NT2/D1 (cell line): Measurements from ENCODE around the gene ENDOV.

Source experiments
- SUZ12 ChIP-seq: IDR thresholded peaks from 2 replicates; pipeline ENCODE4 v1.6.1; 2011; ENCODE audit not compliant: insufficient read length, insufficient read depth; ENCODE audit errors: extremely low read depth
- YY1 ChIP-seq: IDR thresholded peaks from 2 replicates; pipeline ENCODE4 v1.6.1; 2011; ENCODE audit not compliant: insufficient read length, insufficient read depth
- ZNF274 ChIP-seq: IDR thresholded peaks from 2 replicates; pipeline ENCODE4 v1.6.1; 2011; ENCODE audit warnings: mild to moderate bottlenecking, low read depth, low read length

DNA sequence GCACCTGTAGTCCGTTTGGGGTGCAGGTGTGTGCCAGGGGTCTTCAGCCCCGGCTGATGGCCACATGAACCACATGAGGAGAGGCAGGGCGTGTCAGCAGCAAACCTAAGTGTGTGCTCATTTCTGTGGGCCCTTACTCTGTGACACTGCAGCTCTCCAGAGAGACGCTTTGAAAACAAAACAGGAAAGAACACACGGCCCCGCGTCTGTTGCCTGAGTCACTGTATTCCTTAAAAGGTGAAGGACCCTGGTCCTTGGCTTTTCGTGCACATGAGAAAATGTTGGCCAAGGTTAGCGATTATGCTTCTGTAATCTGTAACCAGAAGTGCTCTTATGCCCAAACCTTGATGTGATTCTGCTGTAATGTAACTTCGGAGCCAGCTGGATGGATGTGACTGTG lies 22.6 kb downstream of the ENDOV start:
- no peak for TF ChIP-seq SUZ12
- TF ChIP-seq ZNF274, result no peak
- no peak for TF ChIP-seq YY1
